HK-2 (cell line): ENCODE measurements around the gene RGS18.
"Not testable (repeated sequence)": the region's sequence is repeated elsewhere in the genome, so short reads cannot be mapped to it uniquely, and the experiment has no call there.

Experiments used
- DNase-seq: peaks from one replicate; pipeline ENCODE4 v3.0.0-alpha.2; 2018; ENCODE audit not compliant: unreplicated experiment

Gene RGS18

DNA sequence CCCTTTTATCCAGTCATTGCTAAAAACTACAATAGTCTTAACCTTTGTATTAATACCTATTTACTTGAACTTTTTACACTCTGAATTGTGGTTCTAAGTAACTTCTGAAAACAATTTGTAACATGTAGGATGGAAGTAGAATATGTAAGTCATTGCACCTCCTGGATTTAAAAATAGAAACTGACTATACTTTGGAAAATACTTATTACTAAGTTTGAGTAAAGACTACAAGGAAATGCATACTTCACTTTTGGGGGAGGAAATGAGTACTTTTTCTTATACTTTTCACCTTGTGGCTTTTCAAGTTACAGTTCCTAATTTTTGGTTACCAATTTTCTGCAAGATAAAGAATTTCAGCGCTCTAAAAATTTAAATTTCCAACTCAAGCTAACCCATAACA, 8.7 kb downstream of the RGS18 start:
- no peak for DNase-seq

GRCh38 chr1:192167911-192168700, 9.8 kb downstream of the RGS18 start:
- DNase-seq = no peak

GRCh38 chr1:192168964-192169363, 10.7 kb downstream of the RGS18 start:
- DNase-seq = no peak

- DNase-seq = no peak
Observed at GRCh38 chr1:192170196-192170984, 12.1 kb downstream of the RGS18 start.

DNA sequence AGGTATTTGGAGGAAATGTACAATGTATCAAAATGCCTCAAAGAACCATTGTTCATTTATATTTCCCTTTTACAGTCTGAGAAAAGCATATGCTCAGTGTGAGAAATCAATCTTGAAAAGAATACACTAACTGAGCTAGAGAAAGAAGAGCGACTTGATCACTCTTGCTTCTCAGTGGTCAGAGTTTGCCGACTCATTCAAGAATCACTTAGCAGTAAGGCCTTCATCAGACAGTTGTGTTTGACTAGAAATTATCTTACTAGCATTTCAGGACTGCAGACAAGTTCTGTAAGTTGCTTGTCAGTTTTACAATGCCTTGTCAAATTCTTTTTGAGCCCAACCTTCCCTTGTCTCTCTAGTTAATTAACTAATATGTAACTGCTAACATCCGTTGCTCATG, 12.9 kb downstream of the RGS18 start:
- DNase-seq = no peak

GRCh38 chr1:192175971-192176370, 17.7 kb downstream of the RGS18 start:
- DNase-seq = no peak

- DNase-seq = no peak
Observed at GRCh38 chr1:192183788-192184187, 25.5 kb downstream of the RGS18 start.

DNA sequence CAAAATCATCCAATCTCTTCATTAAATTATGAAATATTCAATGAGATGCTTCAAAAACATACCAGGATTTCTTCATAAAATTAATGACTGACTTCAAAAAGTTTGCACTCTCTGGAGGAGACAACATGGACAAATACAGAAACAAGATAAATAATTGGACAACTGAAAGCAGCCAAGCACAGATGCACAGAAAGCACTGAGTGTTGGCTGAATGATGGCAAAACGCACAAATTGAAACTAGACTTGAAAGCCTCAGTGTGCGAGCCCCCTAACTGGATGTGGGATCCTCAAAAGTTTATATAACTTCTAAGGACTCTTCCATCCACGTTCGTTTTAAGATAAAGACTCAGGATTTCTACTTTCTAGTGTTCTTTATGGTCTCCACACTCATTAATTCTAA, 27.9 kb downstream of the RGS18 start:
- no peak for DNase-seq

DNA sequence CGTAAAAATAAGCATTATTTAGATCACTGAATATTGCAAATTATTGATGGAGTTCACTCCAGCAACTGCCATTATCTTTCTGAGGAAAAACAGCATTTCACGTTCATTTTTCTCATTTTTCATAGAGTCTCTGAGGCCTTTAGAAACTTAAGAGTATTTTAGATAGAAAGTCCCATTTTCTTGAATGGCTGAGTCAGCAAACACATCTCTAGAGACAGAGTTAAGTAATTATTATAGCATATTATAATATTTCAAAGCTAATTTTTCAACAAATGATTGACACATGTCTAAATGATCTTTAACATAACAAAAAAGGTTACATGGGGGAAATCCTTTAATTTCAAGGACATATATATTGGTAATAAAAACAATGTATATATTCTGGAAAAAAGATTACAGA, 31.8 kb downstream of the RGS18 start:
- DNase-seq = no peak

DNA sequence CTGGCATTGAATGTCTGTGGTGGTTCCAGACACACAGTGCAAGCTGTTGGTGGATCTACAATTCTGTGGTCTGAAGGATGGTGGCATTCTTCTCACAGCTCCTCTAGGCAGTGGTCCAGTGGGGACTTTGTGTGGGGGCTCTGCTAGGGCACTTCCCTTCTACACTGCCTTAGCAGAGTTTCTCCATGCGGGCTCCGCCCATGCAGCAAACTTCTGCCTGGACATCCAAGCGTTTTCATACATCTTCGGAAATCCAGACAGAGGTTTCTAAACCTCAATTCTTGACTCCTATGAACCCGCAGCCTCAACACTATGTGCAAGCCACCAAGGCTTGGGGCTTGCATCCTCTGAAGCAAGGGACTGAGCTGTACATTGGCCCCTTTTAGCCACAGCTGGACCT, 43.0 kb downstream of the RGS18 start:
- DNase-seq = no peak

GRCh38 chr1:192224396-192224795, 66.1 kb downstream of the RGS18 start:
- DNase-seq = no peak

GRCh38 chr1:192224846-192225245, 66.6 kb downstream of the RGS18 start:
- no peak for DNase-seq

GRCh38 chr1:192225266-192225665, 67.0 kb downstream of the RGS18 start:
- no peak for DNase-seq

DNA sequence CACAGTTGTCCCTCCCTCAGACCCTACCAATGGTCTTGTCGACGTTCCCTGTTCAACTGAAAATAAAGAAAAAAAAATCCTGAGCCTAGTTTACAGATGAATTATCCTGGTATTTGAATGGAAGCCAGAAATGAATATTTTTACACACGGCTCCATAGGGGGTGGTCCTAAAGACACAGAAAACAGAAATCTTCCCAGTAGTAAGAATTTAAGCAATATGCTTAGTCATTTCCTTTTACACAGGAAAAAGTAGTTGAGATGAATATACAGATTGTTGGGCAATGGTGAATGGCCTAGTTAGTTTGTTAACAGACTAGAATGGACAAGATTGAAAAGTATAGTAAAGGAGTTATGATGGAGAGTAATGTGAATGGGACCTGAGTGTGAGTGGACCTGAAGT, 67.4 kb downstream of the RGS18 start:
- no peak for DNase-seq

- DNase-seq = no peak
Observed at GRCh38 chr1:192227330-192227729, 69.1 kb downstream of the RGS18 start.

GRCh38 chr1:192227980-192228379, 69.7 kb downstream of the RGS18 start:
- not testable (repeated sequence) for DNase-seq

DNA sequence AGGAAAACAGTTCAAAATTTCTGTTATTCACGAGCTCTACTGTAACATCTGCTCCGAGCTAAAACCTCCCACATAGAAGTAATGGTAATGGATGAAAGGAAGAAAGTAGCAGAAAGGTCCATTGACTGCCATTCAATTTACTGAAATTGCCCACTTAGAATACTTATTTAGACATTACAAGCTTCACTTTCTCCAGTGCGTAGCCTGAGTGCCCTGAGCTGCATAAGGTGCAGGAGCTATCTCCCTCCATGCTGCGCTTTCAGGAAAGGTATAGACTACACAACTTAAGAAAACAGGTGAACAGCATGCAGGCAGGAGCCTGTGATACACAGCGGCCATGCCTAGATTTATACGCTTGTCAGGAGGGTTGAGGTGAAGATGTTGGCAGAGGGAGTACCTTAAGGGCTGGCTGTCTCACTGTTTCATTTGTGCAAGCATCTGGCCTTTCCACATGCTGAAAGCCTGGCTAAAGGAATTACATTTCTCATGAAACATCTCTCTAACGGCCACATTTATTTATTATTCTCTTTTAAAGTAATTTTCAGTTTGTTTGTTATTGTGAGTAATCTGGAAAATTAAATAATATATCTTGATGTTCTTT, 74.7 kb downstream of the RGS18 start:
- DNase-seq = no peak

- no peak for DNase-seq
Observed at GRCh38 chr1:192235127-192235526, 76.9 kb downstream of the RGS18 start.
